T follicular helper cell (primary cell): Measurements from ENCODE around the gene EFTUD2.
"Not testable (repeated sequence)": the region's sequence is repeated elsewhere in the genome, so short reads cannot be mapped to it uniquely, and the experiment has no call there.

Experiments used
- DNase-seq: peaks from one replicate; pipeline ENCODE4 v3.0.0-alpha.2; 2020; ENCODE audit warnings: low read depth
- total RNA-seq, 2 experiments: gene quantifications; one replicate each; lab custom pipeline; 2026; lab: John Stamatoyannopoulos, UW

EFTUD2 gene
- 139 to 314 reads per million in 2 experiments for total RNA-seq

DNA sequence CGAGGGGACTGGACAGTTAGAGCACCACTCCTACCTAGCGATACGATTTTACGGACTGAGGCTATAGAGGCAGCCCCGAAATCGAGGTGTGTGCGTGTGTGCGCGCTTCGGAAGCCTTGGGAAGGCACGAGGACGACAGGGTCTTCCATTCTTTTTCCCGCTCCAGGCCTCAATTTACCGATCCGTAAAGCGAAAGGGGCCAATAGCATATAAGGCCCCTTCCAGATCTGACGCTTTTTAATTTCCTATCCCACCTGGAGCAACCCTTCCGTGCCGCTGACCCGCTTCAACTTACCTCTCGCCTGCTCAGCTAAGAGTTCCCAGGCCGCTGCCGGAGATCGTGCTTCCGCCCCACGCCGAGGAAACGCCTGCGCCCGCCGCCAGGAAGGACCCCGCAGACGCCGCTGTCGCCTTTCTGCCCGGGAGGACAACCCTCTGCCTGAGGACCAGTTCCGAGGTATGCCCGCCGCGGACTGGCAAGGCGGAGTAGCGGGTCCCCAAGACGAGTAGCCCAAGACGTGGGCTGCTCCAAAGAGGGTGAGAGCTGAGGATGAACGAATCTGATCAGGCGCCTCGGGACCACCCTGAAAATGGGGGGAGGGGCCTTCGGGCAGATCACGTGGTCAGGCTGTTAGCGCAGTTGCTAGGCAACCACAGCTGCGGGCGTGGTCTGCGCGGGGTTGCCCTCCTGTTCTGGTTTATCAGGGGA is at the start of gene EFTUD2:
Gene EFTUD2 (minus strand): TSS at position 372 of the 709 bp plus-strand sequence. CDS start 4,924 bp downstream, outside the sequence.
- DNase-seq, result peak; percentile 88

DNA sequence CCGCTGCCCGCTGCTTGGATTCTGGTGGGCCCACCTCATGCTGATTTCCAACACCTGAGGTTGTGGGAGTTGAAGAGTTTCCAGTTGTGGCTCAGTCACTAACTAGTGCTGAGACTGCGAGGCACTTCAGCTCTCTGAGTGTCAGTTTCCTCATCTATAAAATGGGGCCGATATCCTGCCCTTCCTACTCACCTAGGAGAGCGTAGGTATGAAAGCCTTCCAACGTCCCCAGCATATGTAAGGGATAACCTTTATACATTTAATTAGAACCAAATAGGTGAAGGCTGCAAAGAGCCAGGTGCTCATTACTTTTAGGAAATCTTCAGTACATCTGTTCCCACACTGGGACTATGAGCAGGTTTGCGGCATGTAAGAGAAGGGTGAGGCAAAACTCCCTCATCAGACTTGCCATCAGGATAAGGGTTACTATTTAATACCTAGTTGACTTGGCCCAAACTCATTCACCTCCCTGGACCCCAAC is 49.1 kb upstream of the EFTUD2 start:
- no peak for DNase-seq

DNA sequence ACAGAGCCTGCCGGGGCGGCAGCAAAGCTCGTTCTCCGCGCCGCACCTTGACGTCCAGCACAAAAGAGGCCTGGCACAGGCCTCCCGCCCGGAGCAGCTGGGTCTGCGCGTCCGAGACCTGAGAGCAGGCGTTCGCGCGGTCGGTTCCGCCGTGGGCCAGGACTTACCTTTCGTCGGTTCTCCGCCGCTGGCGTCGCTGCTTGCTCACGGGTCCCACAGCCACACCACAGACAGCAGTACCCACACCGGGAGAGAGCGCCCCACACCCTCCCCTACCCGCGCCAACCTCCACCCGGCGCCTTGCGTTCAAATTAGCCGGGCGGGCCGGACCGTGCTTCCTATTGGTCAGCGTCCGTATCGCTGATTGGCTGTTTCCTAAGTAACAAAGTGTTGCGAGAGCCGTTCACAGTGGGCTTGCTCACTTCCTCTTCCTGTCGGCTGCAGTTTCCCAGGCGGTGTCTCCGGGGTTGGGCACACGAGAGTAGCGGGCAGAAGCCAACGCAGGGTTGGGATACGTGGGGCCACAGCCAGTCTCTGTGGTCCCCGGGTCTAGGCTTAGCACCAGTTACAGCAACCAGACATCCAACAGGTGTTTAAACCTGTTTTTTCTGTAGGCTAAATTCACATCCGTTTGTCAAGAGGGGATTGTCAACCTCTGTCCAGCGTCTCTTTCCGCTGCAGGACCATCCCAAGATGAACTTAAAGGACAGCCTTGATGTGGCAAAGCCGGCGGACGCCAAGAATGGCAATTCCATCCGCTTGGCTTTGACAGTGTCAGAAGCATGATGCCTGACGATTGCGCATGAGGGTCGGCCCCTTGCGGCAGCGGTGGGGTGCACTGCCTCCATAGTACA is 48.4 kb upstream of the EFTUD2 start, which contains the start of gene KIF18B:
Gene KIF18B (minus strand): TSS at position 313 of the 854 bp plus-strand sequence. CDS start 11,429 bp downstream, outside the sequence.
- DNase-seq, result peak; percentile 78

- DNase-seq, result not testable (repeated sequence)
Observed at GRCh38 chr17:44945652-44946051, 46.4 kb upstream of the EFTUD2 start.

GRCh38 chr17:44942456-44942855 is 43.2 kb upstream of the EFTUD2 start:
- no peak for DNase-seq

DNA sequence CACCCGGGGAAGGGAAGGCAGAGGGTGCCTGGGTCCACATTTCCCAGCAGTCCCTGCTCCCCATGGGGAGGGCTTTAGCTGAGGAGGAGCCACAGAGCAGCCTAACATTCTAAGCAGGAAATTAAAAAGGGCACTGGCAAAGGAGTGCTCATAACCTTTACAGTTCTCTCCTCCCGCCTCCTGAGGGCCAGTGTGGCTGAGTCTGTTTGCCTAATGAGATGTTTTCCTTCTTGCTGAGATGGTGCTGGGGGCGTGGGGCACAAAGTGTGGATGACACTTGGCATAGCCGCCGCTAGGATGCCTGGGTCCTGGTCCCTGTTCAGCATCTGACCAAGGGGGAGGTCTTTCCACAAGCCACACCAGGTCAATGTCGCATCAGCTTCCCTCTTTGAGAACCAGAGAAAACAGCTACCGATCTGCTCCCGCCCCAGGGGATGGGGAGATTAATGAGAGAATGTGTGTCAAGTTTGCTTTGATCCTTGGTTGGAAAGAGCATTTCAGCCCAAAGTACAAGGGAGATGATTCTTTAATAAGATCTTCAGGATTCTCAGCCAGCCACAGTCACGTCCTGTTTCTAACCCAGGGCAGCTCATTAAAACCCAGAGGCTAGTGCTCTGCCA is 42.6 kb upstream of the EFTUD2 start:
- DNase-seq, result no peak

DNA sequence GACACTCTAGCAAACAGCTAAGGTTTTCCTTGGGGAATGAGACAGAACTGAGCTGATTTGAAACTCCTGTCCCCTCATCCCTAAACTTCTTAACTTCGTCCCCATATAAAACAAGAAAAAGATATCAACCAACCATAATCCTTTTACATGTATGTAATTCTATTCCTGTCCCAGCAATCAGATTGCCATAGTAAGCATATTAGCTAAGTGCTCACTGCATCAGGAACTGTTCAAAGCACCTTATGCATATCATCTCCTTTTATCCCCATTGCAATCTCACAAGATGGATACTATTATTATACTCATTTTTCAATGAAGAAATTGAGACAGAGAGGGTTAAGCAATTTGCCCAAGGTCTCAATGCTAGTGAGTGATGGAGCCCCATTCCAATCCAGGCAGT is 41.5 kb upstream of the EFTUD2 start:
- no peak for DNase-seq

DNA sequence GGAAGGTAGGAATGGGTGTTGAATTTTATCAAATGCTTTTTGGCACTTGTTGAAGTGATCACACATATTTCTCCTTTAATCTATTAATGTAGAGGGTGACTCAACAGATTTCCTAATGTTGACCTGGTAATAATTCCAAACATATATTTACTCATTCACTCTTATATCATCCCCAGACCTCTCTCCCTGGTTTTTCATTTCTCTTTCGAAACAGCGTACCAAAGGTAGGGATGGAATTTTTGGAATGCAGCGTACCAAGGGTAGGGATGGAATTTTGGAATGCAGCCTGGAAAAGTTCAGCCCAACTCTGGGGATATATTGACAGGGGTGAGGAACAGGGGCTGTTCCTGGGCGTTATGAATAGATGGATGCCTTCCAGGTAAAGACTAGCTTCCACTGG is 41.1 kb upstream of the EFTUD2 start:
- DNase-seq, result no peak

GRCh38 chr17:44935116-44935515 is 35.9 kb upstream of the EFTUD2 start:
- DNase-seq, result no peak

GRCh38 chr17:44934745-44935105 is 35.5 kb upstream of the EFTUD2 start:
- no peak for DNase-seq

DNA sequence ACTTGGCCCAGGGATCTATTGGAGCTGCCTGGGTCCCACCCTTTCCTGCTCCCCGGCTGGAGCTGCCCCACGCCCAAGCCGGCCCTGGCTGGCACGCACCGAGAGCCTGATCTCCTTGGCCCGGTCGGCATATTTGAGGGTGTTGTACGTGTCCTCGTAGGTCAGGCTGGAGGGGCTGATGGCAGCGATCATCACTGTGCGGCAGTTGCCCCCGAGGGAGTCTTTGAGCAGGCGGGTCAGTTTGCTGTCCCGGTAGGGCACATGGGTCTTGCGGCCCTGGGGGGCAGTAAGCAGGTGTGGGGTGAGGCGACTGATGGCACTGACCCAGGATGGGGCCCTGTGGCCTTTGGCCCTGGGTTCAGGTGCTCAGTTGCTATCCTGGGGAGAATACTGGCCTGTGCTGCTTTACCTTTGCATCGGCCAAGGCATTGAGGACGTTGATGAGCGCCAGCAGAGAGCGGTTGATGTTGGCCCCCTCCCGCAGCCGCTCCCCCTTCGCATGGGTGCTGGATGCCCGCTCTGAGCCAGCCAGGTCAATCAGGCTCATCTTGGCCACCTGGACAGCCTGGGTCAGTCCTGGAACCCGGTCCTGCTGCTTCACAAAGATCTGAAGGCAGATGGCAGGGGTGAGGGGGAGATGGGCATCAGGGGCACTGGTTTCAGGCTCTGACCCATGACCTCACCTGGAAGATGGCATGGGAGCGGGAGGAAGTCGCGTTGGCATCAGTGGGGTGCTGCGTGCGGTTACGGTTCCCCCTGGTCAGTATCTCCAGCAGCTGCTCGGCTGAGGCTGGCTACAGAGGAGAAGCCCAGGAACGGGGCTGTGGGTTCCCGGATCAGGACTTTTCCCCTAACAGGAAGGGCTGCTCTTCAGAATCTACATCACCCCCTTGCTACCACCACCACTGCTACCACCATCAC is 34.8 kb upstream of the EFTUD2 start:
- DNase-seq, result no peak

GRCh38 chr17:44932787-44933097 is 33.5 kb upstream of the EFTUD2 start:
- no peak for DNase-seq

DNA sequence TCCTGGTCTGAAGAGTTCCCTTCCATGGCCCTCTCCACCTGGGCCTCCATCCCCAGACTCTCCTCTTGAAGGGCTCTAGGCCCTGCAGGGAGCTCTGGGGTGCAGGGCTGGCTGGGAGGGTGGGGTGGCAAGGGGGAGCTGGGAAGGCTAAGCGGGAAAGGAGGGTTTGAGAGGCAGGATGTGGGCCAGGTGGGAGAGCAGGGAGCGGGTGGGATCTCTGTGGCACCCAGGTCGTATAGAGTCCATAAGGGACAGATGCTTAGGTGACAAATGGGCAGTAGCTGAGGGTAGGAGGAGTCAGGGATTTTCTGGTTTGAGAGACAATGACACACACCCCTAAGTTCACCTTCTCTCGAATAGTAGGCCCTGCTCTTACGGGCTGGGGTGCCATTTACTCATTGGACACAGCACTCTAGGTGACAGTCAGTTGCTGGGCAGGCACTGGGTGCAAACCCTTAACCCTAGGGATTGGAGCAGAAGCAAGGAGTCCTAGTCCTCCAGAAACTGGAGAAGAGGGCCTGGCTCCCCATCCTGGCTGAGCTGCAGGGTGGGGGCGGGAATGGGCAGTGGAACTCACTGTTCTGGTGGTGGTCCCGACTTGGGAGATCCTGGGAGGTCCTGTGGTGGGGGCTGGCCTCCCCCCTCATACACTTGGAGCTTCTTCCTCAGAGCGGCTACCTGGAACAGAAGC is 33.0 kb upstream of the EFTUD2 start:
- DNase-seq, result no peak

GRCh38 chr17:44931376-44931775 is 32.1 kb upstream of the EFTUD2 start:
- no peak for DNase-seq

DNA sequence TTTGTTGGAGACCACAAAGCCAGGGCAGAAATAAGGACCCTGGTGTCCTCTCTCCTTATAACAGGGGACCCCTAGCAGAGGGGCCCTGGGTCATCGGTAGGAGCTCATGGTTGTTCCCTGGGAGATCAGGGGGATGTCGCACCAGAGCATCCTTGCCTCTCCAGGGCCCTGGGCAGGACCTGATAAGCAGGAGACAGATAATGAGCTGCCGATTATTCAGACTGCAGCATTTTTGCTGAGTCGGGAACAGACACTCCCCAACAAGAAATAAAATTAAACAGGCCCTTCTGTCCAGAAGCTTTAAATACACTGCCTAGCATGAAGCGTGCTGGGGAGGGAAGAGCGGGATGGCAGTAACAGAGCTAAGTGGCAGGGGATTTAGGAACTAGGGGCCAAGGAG is 31.4 kb upstream of the EFTUD2 start:
- no peak for DNase-seq

- no peak for DNase-seq
Observed at GRCh38 chr17:44928950-44929720, 29.9 kb upstream of the EFTUD2 start.

DNA sequence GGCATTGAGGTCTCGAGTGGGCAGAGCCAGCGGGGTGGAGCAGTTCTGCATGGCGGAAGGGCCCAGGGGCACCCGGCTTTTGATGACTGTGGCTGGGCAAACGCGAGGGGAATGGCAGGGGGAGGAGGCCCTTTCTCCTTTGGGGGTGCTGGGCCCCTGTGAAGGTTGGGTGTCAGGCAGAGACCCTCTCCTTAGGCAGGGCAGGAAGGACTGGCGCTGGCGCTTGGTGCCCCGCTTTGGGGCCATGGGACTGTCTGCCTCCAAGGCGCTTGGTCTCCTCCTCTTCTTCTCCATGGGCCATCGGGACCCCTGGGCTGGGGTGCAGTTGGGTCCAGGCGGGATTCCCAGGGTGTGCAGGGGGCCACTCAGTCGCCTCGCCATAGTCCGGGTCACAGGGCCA is 28.9 kb upstream of the EFTUD2 start:
- no peak for DNase-seq

- no peak for DNase-seq
Observed at GRCh38 chr17:44927696-44928095, 28.5 kb upstream of the EFTUD2 start.

- DNase-seq, result no peak
Observed at GRCh38 chr17:44926821-44927525, 27.7 kb upstream of the EFTUD2 start.
